Activated T-cell treated with anti-CD3 and anti-CD28 coated beads, Interleukin-2, amount 50 U/mL, for 72 hours (primary cell): ENCODE results near the gene MAS1. TPM values are rescaled to one million over a fixed set of nuclear protein-coding genes. Genes with fewer than 3 reads are reported as not detected.

Experiments
- ATAC-seq, 2 donors: fragments of 150-1000 bp; cut with Tn5 transposase; replicated peaks in 1 of 2; 2 replicates each; pipeline ENCODE4 v1.10.0; 2021; ENCODE audit warnings: moderate library complexity in 2 of 2, mild to moderate bottlenecking in 1 of 2
- DNase-seq, 2 donors: peaks; one replicate each; pipeline ENCODE4 v3.0.0; 2021 to 2022; ENCODE audit warnings: mixed read lengths in 1 of 2
- H3K27ac Mint-ChIP-seq: one replicate; pipeline ENCODE4 v1.8.0; 2022; ENCODE audit warnings: mild to moderate bottlenecking, moderate library complexity, mixed read lengths
- H3K27me3 Mint-ChIP-seq: one replicate; pipeline ENCODE4 v1.8.0; 2022; ENCODE audit warnings: low read depth, mixed read lengths
- H3K36me3 Mint-ChIP-seq, 2 donors: one replicate each; pipeline ENCODE4 v1.8.0; 2022; ENCODE audit warnings: mixed read lengths in 2 of 2, mild to moderate bottlenecking in 1 of 2; ENCODE audit not compliant: insufficient read depth in 2 of 2
- H3K4me1 Mint-ChIP-seq: one replicate; pipeline ENCODE4 v1.8.0; 2022; ENCODE audit warnings: low read depth, mixed read lengths
- H3K4me3 Mint-ChIP-seq, 2 donors: one replicate each; pipeline ENCODE4 v1.8.0; 2022; ENCODE audit warnings: mild to moderate bottlenecking in 2 of 2, mixed read lengths in 2 of 2, moderate library complexity in 2 of 2
- H3K9me3 Mint-ChIP-seq, 2 donors: one replicate each; pipeline ENCODE4 v1.8.0; 2022; ENCODE audit warnings: mixed read lengths in 2 of 2
- total RNA-seq, 2 donors: library from RNA; stranded (reverse); gene quantifications; one replicate each; pipeline ENCODE4 v1.2.3, GENCODE V29; 2022

Gene MAS1
- total RNA-seq, 2 donors from 2014 or later = not detected

- Mint-ChIP-seq H3K27ac (no peak overlapping the region), H3K36me3 (no peaks in the 10 kb centered on the region), H3K4me3 (no peak overlapping the region), H3K27me3 (no peaks in the 10 kb centered on the region), H3K9me3 (peaks cover 0 to 5% of the 10 kb centered on the region in 2 donors), H3K4me1 (peaks cover 33% of the 10 kb centered on the region)
- no peak for ATAC-seq
- no peak for DNase-seq
These were observed 42.3 kb downstream of the MAS1 start for GRCh38 chr6:159933077-159933476.

- H3K27me3 Mint-ChIP-seq = no peaks in the 10 kb centered on the region
- no peak for ATAC-seq
These were observed 43.4 kb downstream of the MAS1 start for GRCh38 chr6:159934181-159934580.

GRCh38 chr6:159935065-159935464 lies 44.3 kb downstream of the MAS1 start:
- no peak overlapping the region for H3K27ac Mint-ChIP-seq
- H3K36me3 Mint-ChIP-seq = no peaks in the 10 kb centered on the region
- DNase-seq (no peak), ATAC-seq (no peak)
- H3K4me1 Mint-ChIP-seq = peaks cover 25% of the 10 kb centered on the region
- H3K27me3 Mint-ChIP-seq = no peaks in the 10 kb centered on the region
- H3K4me3 Mint-ChIP-seq = no peak overlapping the region
- H3K9me3 Mint-ChIP-seq = peaks cover 0 to 5% of the 10 kb centered on the region in 2 donors

More at GRCh38 chr6:159934181-159934580, 43.4 kb downstream of the MAS1 start:
- Mint-ChIP-seq H3K9me3 (peaks cover 0 to 5% of the 10 kb centered on the region in 2 donors), H3K27ac (no peak overlapping the region), H3K4me1 (peaks cover 33% of the 10 kb centered on the region), H3K4me3 (no peak overlapping the region), H3K36me3 (no peaks in the 10 kb centered on the region)
- DNase-seq = no peak

- H3K36me3 Mint-ChIP-seq = no peaks in the 10 kb centered on the region
- no peaks in the 10 kb centered on the region for H3K27me3 Mint-ChIP-seq
- H3K4me1 Mint-ChIP-seq = peaks cover 19% of the 10 kb centered on the region
- peaks cover 0 to 5% of the 10 kb centered on the region in 2 donors for H3K9me3 Mint-ChIP-seq
- DNase-seq (no peak), ATAC-seq (no peak)
- H3K27ac Mint-ChIP-seq = no peak overlapping the region
- no peak overlapping the region for H3K4me3 Mint-ChIP-seq
These were observed 44.8 kb downstream of the MAS1 start for GRCh38 chr6:159935633-159936032.

- no peak overlapping the region for H3K27ac Mint-ChIP-seq
- no peak overlapping the region for H3K4me3 Mint-ChIP-seq
- ATAC-seq = no peak
- H3K9me3 Mint-ChIP-seq = peaks cover 2 to 9% of the 10 kb centered on the region in 2 donors
- DNase-seq = no peak
- H3K36me3 Mint-ChIP-seq = peaks cover 2 to 3% of the 10 kb centered on the region in 2 donors
- peaks cover 15% of the 10 kb centered on the region for H3K27me3 Mint-ChIP-seq
- H3K4me1 Mint-ChIP-seq = peaks cover 14% of the 10 kb centered on the region
These were observed 48.8 kb downstream of the MAS1 start for GRCh38 chr6:159939591-159940016.

Other genes starting within 250 kb of the MAS1 start
- 10 to 100 TPM; 66.8 to 75.9 TPM for gene SOD2, start 197.7 kb upstream of the MAS1 start, total RNA-seq
- gene WTAP, start 163.5 kb upstream of the MAS1 start, total RNA-seq = 100 to 1,000 TPM; 108 to 109 TPM
- gene ACAT2, start 128.9 kb upstream of the MAS1 start, total RNA-seq = 10 to 100 TPM; 44.3 to 53.1 TPM
- gene TCP1, start 101.4 kb upstream of the MAS1 start, total RNA-seq = 100 to 1,000 TPM; 267 to 291 TPM
- 10 to 100 TPM; 58.5 to 60.5 TPM for gene MRPL18, start 100.5 kb upstream of the MAS1 start, total RNA-seq
- gene PNLDC1, start 90.7 kb upstream of the MAS1 start, total RNA-seq = under 1 TPM; 0.37 to 0.62 TPM
- 10 to 100 TPM; 68.9 to 83.6 TPM for gene IGF2R, start 78.1 kb downstream of the MAS1 start, total RNA-seq
- 1 to 10 TPM; 1.5 to 2.4 TPM for gene SLC22A1, start 230.8 kb downstream of the MAS1 start, total RNA-seq